HCT116 (cell line): ENCODE data around the gene SEMA4D. TPM values are rescaled to one million over a fixed set of nuclear protein-coding genes. Genes with fewer than 3 reads are reported as not detected.

ENCODE experiments used
- ATAC-seq: fragments of 200-7000 bp; cut with Tn5 transposase; 2 replicates; pipeline ENCODE4 v1.9.1; 2020; ENCODE audit warnings: mild to moderate bottlenecking, moderate library complexity
- BruUV-seq: library from RNA; stranded (reverse); fragments of 400-500 nt; replicated peaks from 2 replicates; lab custom pipeline; 2021; lab: Mats Ljungman, UMichigan
- CTCF ChIA-PET: fragments of 300-600 bp; sonication (Branson Sonifier 250); formaldehyde crosslinking; loops from one replicate; lab custom pipeline; 2021; ENCODE audit warnings: antibody characterized with exemption; lab: Charles Lee
- POLR2A ChIA-PET: fragments of 300-600, 350-600 bp; sonication (Branson Sonifier 250); formaldehyde crosslinking; loops from one replicate; lab custom pipeline; 2021; ENCODE audit warnings: antibody characterized with exemption; lab: Charles Lee
- RAD21 ChIA-PET, 2 experiments: fragments of 300-600 bp; sonication (Branson Sonifier 250); formaldehyde crosslinking; loops; one replicate each; lab custom pipeline; 2023; ENCODE audit warnings: low total read pairs in 2 of 2; ENCODE audit not compliant: uncharacterized antibody in 2 of 2, unreplicated experiment in 2 of 2, low non-redundant PET in 1 of 2; lab: Charles Lee
- DNase-seq: peaks from one replicate; pipeline ENCODE4 v3.0.0-alpha.2; 2010; ENCODE audit warnings: low read depth, low spot score
- H2AFZ ChIP-seq: fragments of 200-600 bp; shearing (Covaris generic), sonication (generic); 2 replicates; pipeline ENCODE4 v1.6.1; 2017; ENCODE audit warnings: low read depth, mixed run types, mixed read lengths, antibody characterized with exemption, low read length; ENCODE audit not compliant: poor library complexity, severe bottlenecking
- H3K27ac ChIP-seq: 2 replicates; pipeline ENCODE4 v1.5.1; 2012; ENCODE audit warnings: low read depth, low read length
- H3K27me3 ChIP-seq: fragments of 200-600 bp; sonication (generic); 2 replicates; pipeline ENCODE4 v1.6.1; 2016; ENCODE audit warnings: mixed run types, low read length, mixed read lengths; ENCODE audit not compliant: insufficient read depth
- H3K36me3 ChIP-seq, 2 experiments: fragments of 200-500 bp in 1 of 2; fragments of 200-600 bp in 1 of 2; sonication (Bioruptor generic) in 1 of 2; sonication (generic) in 1 of 2; 2 replicates each; pipeline versions ENCODE4 v1.5.1 to v1.6.1; 2014 to 2016; ENCODE audit warnings: low read length in 2 of 2, inconsistent platforms in 1 of 2, mixed read lengths in 1 of 2, mixed run types in 1 of 2; ENCODE audit not compliant: insufficient read depth in 2 of 2, control insufficient read depth in 1 of 2
- H3K4me1 ChIP-seq, 2 experiments: fragments of 200-600 bp in 1 of 2; sonication (generic) in 1 of 2; 2 replicates each; pipeline versions ENCODE4 v1.5.1 to v1.6.1; 2012 to 2017; ENCODE audit warnings: low read length in 2 of 2, inconsistent platforms in 1 of 2, mild to moderate bottlenecking in 1 of 2, mixed read lengths in 1 of 2, mixed run types in 1 of 2, moderate library complexity in 1 of 2; ENCODE audit not compliant: insufficient read depth in 2 of 2, control insufficient read depth in 1 of 2
- H3K4me2 ChIP-seq: fragments of 200-600 bp; sonication (generic); 2 replicates; pipeline ENCODE4 v1.6.1; 2017; ENCODE audit warnings: mixed run types, low read length, mixed read lengths
- H3K4me3 ChIP-seq, 2 experiments: fragments of 200-600 bp in 1 of 2; sonication (generic) in 1 of 2; replicated peaks in 1 of 2; 2 replicates each; pipeline ENCODE4 v1.5.1; 2011 to 2016; ENCODE audit warnings: low read length in 2 of 2, control low read depth in 1 of 2, low read depth in 1 of 2, mild to moderate bottlenecking in 1 of 2, mixed read lengths in 1 of 2, mixed run types in 1 of 2
- H3K79me2 ChIP-seq: fragments of 200-600 bp; sonication (generic); 2 replicates; pipeline ENCODE4 v1.6.1; 2017; ENCODE audit warnings: mild to moderate bottlenecking, mixed run types, low read length, moderate library complexity, mixed read lengths; ENCODE audit not compliant: insufficient read depth
- H3K9ac ChIP-seq: fragments of 200-600 bp; sonication (generic); 2 replicates; pipeline ENCODE4 v1.6.1; 2016; ENCODE audit warnings: low read length, mixed read lengths
- H3K9me2 ChIP-seq: fragments of 200-600 bp; sonication (generic), shearing (Covaris generic); 2 replicates; pipeline ENCODE4 v1.6.1; 2017; ENCODE audit warnings: mixed run types, mild to moderate bottlenecking, moderate library complexity; ENCODE audit not compliant: insufficient read depth
- H3K9me3 ChIP-seq, 2 experiments: fragments of 200-500 bp in 1 of 2; fragments of 200-600 bp in 1 of 2; sonication (Bioruptor generic) in 1 of 2; sonication (generic) in 1 of 2; 2 replicates each; pipeline ENCODE4 v1.6.1; 2014 to 2017; ENCODE audit warnings: low read length in 2 of 2, mixed read lengths in 2 of 2, inconsistent platforms in 1 of 2, low read depth in 1 of 2, mild to moderate bottlenecking in 1 of 2, mixed run types in 1 of 2, moderate library complexity in 1 of 2; ENCODE audit not compliant: control insufficient read depth in 1 of 2, insufficient read depth in 1 of 2
- H4K20me1 ChIP-seq: fragments of 200-600 bp; sonication (generic), shearing (Covaris generic); 2 replicates; pipeline ENCODE4 v1.6.1; 2017; ENCODE audit warnings: mixed run types, mild to moderate bottlenecking, moderate library complexity; ENCODE audit not compliant: insufficient read depth
- CBX3 ChIP-seq: IDR thresholded peaks from 2 replicates; pipeline ENCODE4 v1.6.1; 2012; ENCODE audit warnings: low read depth
- CTCF ChIP-seq, 3 experiments: fragments of 200-600 bp in 1 of 3; sonication (generic) in 1 of 3; IDR thresholded peaks in 2 of 3; conservative IDR thresholded peaks in 1 of 3; 2 replicates each; pipeline ENCODE4 v1.5.1; 2012 to 2017; ENCODE audit warnings: low read depth in 2 of 3, low read length in 2 of 3, antibody characterized with exemption in 1 of 3, borderline replicate concordance in 1 of 3, control low read depth in 1 of 3, mild to moderate bottlenecking in 1 of 3, mixed read lengths in 1 of 3, mixed run types in 1 of 3, moderate library complexity in 1 of 3; ENCODE audit not compliant: insufficient read depth in 1 of 3
- EGR1 ChIP-seq: IDR thresholded peaks from 2 replicates; pipeline ENCODE4 v1.6.1; 2012; ENCODE audit warnings: low read depth
- EZH2phosphoT487 ChIP-seq: fragments of 200-600 bp; IDR thresholded peaks from 2 replicates; pipeline ENCODE4 v1.6.1; 2018; ENCODE audit warnings: antibody characterized with exemption, borderline replicate concordance
- FOSL1 ChIP-seq: IDR thresholded peaks from 2 replicates; pipeline ENCODE4 v1.6.1; 2012; ENCODE audit warnings: low read depth
- JUND ChIP-seq: IDR thresholded peaks from 2 replicates; pipeline ENCODE4 v1.6.1; 2012
- MAX ChIP-seq: IDR thresholded peaks from 2 replicates; pipeline ENCODE4 v1.6.1; 2012
- POLR2A ChIP-seq: IDR thresholded peaks from 2 replicates; pipeline ENCODE4 v1.7.0; 2011; ENCODE audit warnings: borderline replicate concordance; ENCODE audit not compliant: insufficient read depth, insufficient read length; ENCODE audit errors: extremely low read depth
- POLR2AphosphoS5 ChIP-seq: IDR thresholded peaks from 2 replicates; pipeline ENCODE4 v1.6.1; 2011; ENCODE audit warnings: mild to moderate bottlenecking, low read depth, low read length, moderate library complexity
- RAD21 ChIP-seq: IDR thresholded peaks from 2 replicates; pipeline ENCODE4 v1.6.1; 2012; ENCODE audit warnings: low read depth, mild to moderate bottlenecking
- SP1 ChIP-seq: IDR thresholded peaks from 2 replicates; pipeline ENCODE4 v1.6.1; 2012; ENCODE audit warnings: low read depth
- SRF ChIP-seq: IDR thresholded peaks from 2 replicates; pipeline ENCODE4 v1.6.1; 2012; ENCODE audit warnings: low read depth
- TCF7L2 ChIP-seq: IDR thresholded peaks from 2 replicates; pipeline ENCODE4 v1.7.0; 2011; ENCODE audit warnings: borderline replicate concordance, inconsistent platforms; ENCODE audit not compliant: insufficient read depth, insufficient read length; ENCODE audit errors: extremely low read depth
- ZNF274 ChIP-seq: fragments of 200-500 bp; sonication (Bioruptor generic); IDR thresholded peaks from 2 replicates; pipeline ENCODE4 v1.6.1; 2014; ENCODE audit warnings: mild to moderate bottlenecking, low read depth, low read length, inconsistent platforms
- intact Hi-C: fragments of 100-400 bp; cut with micrococcal nuclease; formaldehyde crosslinking; loops from 2 replicates; pipeline ENCODE4 v1.10.0; 2022
- total RNA-seq: library from RNA; stranded (reverse); gene quantifications from one replicate; pipeline ENCODE4 v1.2.1, GENCODE V29; 2021; ENCODE audit not compliant: unreplicated experiment

SEMA4D gene
- total RNA-seq, 1 experiment from 2014 or later = 32.0 TPM

- no peak overlapping the region for H2AFZ ChIP-seq
- no peaks in the 10 kb centered on the region for H3K79me2 ChIP-seq
- TF ChIP-seq EGR1 = no peak
- no peak for TF ChIP-seq ZNF274
- no peak for TF ChIP-seq POLR2AphosphoS5
- TF ChIP-seq TCF7L2 = no peak
- TF ChIP-seq CBX3 = no peak
- TF ChIP-seq JUND = no peak
- TF ChIP-seq MAX = no peak
- TF ChIP-seq EZH2phosphoT487 = no peak
- no peak for TF ChIP-seq POLR2A
- TF ChIP-seq SRF = no peak
- TF ChIP-seq CTCF (IDR thresholded peaks at IDR 0.05 in 2 of 3, conservative IDR thresholded peaks at IDR 0.05 in 1 of 3; ENCODE audit: borderline replicate concordance in 1 of 3, insufficient read depth in 1 of 3, low read depth in 2 of 3, low read length in 2 of 3) = no peak
- TF ChIP-seq FOSL1 = no peak
- TF ChIP-seq RAD21 = no peak
- no peak for TF ChIP-seq SP1
- H3K4me3 ChIP-seq = no peak overlapping the region
- no peaks in the 10 kb centered on the region for H3K9me3 ChIP-seq
- H3K36me3 ChIP-seq = peaks cover 0 to 3% of the 10 kb centered on the region in 2 experiments; a peak in 2 of 4 replicates
- no peaks in the 10 kb centered on the region for H3K27me3 ChIP-seq
- ATAC-seq (no peak), DNase-seq (no peak)
- H3K9me2 ChIP-seq = no peaks in the 10 kb centered on the region
- ChIA-PET RAD21 (no interaction called here), POLR2A (no interaction called here), CTCF (no interaction called here)
- no peaks in the 10 kb centered on the region for H4K20me1 ChIP-seq
- no peak overlapping the region for H3K4me2 ChIP-seq
- no peaks in the 10 kb centered on the region for H3K4me1 ChIP-seq
- intact Hi-C loops = no loop called here
- TSS peak; percentile 25 for BruUV-seq
- H3K27ac ChIP-seq = no peak overlapping the region
- no peak overlapping the region for H3K9ac ChIP-seq
Measured at GRCh38 chr9:89379031-89379430, 118.9 kb downstream of the SEMA4D start.
